Fibroblast of lung (primary cell): Measurements from ENCODE around the gene MRPL49. TPM values are rescaled to one million over a fixed set of nuclear protein-coding genes. Genes with fewer than 3 reads are reported as not detected.
A peak's percentile ranks its signal among the peaks of the same experiment; 100 is the strongest.

ENCODE experiments used
- DNase-seq, 2 donors: peaks; one replicate each; pipeline versions ENCODE4 v3.0.0 to v3.0.0-alpha.2; 2010; ENCODE audit warnings: low read depth in 2 of 2
- H2AFZ ChIP-seq: 2 replicates; pipeline ENCODE4 v1.5.1; 2012; ENCODE audit warnings: low read length, control low read depth, inconsistent platforms
- H3K27ac ChIP-seq: 2 replicates; pipeline ENCODE4 v1.5.1; 2011; ENCODE audit warnings: low read length, control low read depth; ENCODE audit not compliant: insufficient read depth
- H3K27me3 ChIP-seq: 2 replicates; pipeline ENCODE4 v1.5.1; 2011; ENCODE audit warnings: mild to moderate bottlenecking, low read length; ENCODE audit not compliant: control insufficient read depth, insufficient read depth
- H3K36me3 ChIP-seq: 2 replicates; pipeline ENCODE4 v1.5.1; 2011; ENCODE audit warnings: low read length; ENCODE audit not compliant: control insufficient read depth, insufficient read depth
- H3K4me1 ChIP-seq: 2 replicates; pipeline ENCODE4 v1.5.1; 2011; ENCODE audit warnings: low read length; ENCODE audit not compliant: control insufficient read depth, insufficient read depth; ENCODE audit errors: extremely low read depth
- H3K4me2 ChIP-seq: 2 replicates; pipeline ENCODE4 v1.5.1; 2011; ENCODE audit warnings: low read length, control low read depth; ENCODE audit not compliant: insufficient read depth; ENCODE audit errors: extremely low read depth
- H3K4me3 ChIP-seq, 4 experiments: fragments of 200-600 bp in 1 of 4; sonication (generic) in 1 of 4; replicated peaks in 1 of 4; 2 replicates each; pipeline ENCODE4 v1.5.1; 2011 to 2016; ENCODE audit warnings: low read length in 4 of 4, low read depth in 3 of 4, mild to moderate bottlenecking in 3 of 4, control low read depth in 2 of 4, inconsistent platforms in 1 of 4, mixed read lengths in 1 of 4; ENCODE audit not compliant: insufficient read depth in 1 of 4; ENCODE audit errors: control extremely low read depth in 1 of 4
- H3K79me2 ChIP-seq: 2 replicates; pipeline ENCODE4 v1.5.1; 2012; ENCODE audit warnings: mild to moderate bottlenecking, low read length, inconsistent platforms; ENCODE audit not compliant: control insufficient read depth, insufficient read depth
- H3K9ac ChIP-seq: 2 replicates; pipeline ENCODE4 v1.5.1; 2011; ENCODE audit warnings: mild to moderate bottlenecking, low read length, control low read depth; ENCODE audit not compliant: insufficient read depth
- H3K9me3 ChIP-seq: 2 replicates; pipeline ENCODE4 v1.5.1; 2012; ENCODE audit warnings: low read depth, low read length; ENCODE audit not compliant: control insufficient read depth, insufficient read depth
- H4K20me1 ChIP-seq: 2 replicates; pipeline ENCODE4 v1.5.1; 2011; ENCODE audit warnings: low read length; ENCODE audit not compliant: control insufficient read depth, insufficient read depth; ENCODE audit errors: extremely low read depth
- EZH2 ChIP-seq: IDR thresholded peaks from 2 replicates; pipeline ENCODE4 v1.5.1; 2012; ENCODE audit warnings: low read length, control low read depth, mild to moderate bottlenecking; ENCODE audit errors: missing control alignments
- polyA plus RNA-seq, 2 donors: library from polyadenylated mRNA; depleted of rRNA in 1 of 2; stranded (reverse) in 1 of 2; unstranded in 1 of 2; fragments of >200 nt; gene quantifications; 2 replicates each; pipeline ENCODE4 v1.2.1, GENCODE V29; 2011 to 2012; ENCODE audit warnings: missing spikeins in 1 of 2
- total RNA-seq: library from RNA; depleted of rRNA; stranded (reverse); fragments of >200 nt; gene quantifications from 2 replicates; pipeline ENCODE4 v1.2.1, GENCODE V29; 2014
- TF ChIP-seq, protein P1 (sequence below), 2 donors: IDR thresholded peaks in 1 of 2; conservative IDR thresholded peaks in 1 of 2; 1 replicate in 1 of 2; 2 replicates in 1 of 2; pipeline ENCODE4 v1.5.1; 2011 to 2012; ENCODE audit warnings: low read length in 2 of 2, control low read depth in 1 of 2, inconsistent platforms in 1 of 2, low read depth in 1 of 2, mild to moderate bottlenecking in 1 of 2

The MRPL49 gene
- total and polyA plus RNA-seq, 2 donors (not counting 1 experiment from before 2014, with no cell fraction given), result 55.5 to 70.8 TPM

- Histone ChIP-seq H3K9me3 (no peaks in the 10 kb centered on the region), H2AFZ (no peak overlapping the region), H3K4me2 (peak overlapping the region; percentile 81), H3K27me3 (no peaks in the 10 kb centered on the region), H3K36me3 (peaks cover 31% of the 10 kb centered on the region), H3K4me1 (peaks cover 10% of the 10 kb centered on the region), H3K9ac (no peak overlapping the region), H3K27ac (no peak overlapping the region), H4K20me1 (no peaks in the 10 kb centered on the region), H3K4me3 (peak overlapping the region in 1 of 4 experiments; percentile 95), H3K79me2 (peaks cover 25% of the 10 kb centered on the region)
- DNase-seq, result no peak
- TF ChIP-seq, protein P1, sequence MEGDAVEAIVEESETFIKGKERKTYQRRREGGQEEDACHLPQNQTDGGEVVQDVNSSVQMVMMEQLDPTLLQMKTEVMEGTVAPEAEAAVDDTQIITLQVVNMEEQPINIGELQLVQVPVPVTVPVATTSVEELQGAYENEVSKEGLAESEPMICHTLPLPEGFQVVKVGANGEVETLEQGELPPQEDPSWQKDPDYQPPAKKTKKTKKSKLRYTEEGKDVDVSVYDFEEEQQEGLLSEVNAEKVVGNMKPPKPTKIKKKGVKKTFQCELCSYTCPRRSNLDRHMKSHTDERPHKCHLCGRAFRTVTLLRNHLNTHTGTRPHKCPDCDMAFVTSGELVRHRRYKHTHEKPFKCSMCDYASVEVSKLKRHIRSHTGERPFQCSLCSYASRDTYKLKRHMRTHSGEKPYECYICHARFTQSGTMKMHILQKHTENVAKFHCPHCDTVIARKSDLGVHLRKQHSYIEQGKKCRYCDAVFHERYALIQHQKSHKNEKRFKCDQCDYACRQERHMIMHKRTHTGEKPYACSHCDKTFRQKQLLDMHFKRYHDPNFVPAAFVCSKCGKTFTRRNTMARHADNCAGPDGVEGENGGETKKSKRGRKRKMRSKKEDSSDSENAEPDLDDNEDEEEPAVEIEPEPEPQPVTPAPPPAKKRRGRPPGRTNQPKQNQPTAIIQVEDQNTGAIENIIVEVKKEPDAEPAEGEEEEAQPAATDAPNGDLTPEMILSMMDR (conservative IDR thresholded peaks at IDR 0.05 in 1 of 2, IDR thresholded peaks at IDR 0.05 in 1 of 2; ENCODE audit: low read depth in 1 of 2, low read length in 2 of 2), result no peak
- TF ChIP-seq EZH2, result no peak
Measured at GRCh38 chr11:65132238-65132987, 10.3 kb downstream of the MRPL49 start.

DNA sequence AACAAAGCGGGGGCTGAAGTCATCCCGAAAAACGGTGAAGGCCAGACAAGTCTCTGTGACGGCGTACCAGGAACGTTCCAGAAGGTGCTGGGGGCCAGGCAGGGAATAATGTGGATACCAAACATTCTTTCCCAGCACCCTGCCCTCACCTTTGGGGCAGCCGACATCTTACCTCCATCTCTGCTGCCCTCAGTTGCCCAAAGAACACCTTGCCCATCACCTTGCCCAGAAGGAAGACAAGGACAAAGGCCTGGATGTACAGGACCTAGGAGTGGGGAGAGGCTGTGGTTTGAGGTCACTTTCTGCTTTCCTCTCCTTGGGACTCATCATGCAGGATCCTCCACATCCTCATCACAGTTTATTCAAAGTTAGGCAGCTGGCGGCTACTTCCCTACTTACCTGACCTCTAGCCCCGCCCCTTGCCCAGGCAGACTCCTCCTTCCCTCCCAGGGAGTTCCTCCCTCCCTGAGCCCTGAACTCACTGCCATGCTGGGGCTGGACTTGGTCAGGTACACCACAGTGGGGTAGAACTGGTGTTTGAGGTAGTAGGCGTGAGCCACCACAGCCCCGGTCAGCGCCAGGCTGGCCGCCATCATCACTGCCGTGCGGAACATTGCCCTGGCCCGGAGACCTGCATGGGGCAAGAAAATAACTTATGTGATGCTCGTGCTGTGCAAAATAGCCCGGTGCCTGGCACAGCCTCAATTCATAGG, 11.0 kb downstream of the MRPL49 start:
- peaks cover 25% of the 10 kb centered on the region for H3K79me2 ChIP-seq
- peaks cover 26% of the 10 kb centered on the region for H3K36me3 ChIP-seq

GRCh38 chr11:65133724-65134123, 11.6 kb downstream of the MRPL49 start:
- peaks cover 25% of the 10 kb centered on the region for H3K36me3 ChIP-seq
- DNase-seq, result peak in 1 of 2 donors; percentile 39
- peak overlapping the region; percentile 78 to 95 (median 86) for H3K4me3 ChIP-seq
- peak overlapping the region; percentile 81 for H3K4me2 ChIP-seq
- no peaks in the 10 kb centered on the region for H4K20me1 ChIP-seq
- peak overlapping the region; percentile 95 for H3K27ac ChIP-seq
- no peak overlapping the region for H2AFZ ChIP-seq
- peaks cover 25% of the 10 kb centered on the region for H3K79me2 ChIP-seq
- TF ChIP-seq, protein P1 (conservative IDR thresholded peaks at IDR 0.05 in 1 of 2, IDR thresholded peaks at IDR 0.05 in 1 of 2; ENCODE audit: low read depth in 1 of 2, low read length in 2 of 2), result no peak
- no peak for TF ChIP-seq EZH2
- no peaks in the 10 kb centered on the region for H3K9me3 ChIP-seq
- peak overlapping the region; percentile 86 for H3K9ac ChIP-seq
- peaks cover 10% of the 10 kb centered on the region for H3K4me1 ChIP-seq
- no peaks in the 10 kb centered on the region for H3K27me3 ChIP-seq

More for the DNA sequence above, 11.0 kb downstream of the MRPL49 start:
- Histone ChIP-seq H3K9me3 (no peaks in the 10 kb centered on the region), H3K4me2 (peak overlapping the region; percentile 81), H2AFZ (no peak overlapping the region), H4K20me1 (no peaks in the 10 kb centered on the region), H3K27ac (peak overlapping the region; percentile 95), H3K9ac (peak overlapping the region; percentile 86), H3K4me1 (peaks cover 10% of the 10 kb centered on the region), H3K4me3 (peak overlapping the region; percentile 78 to 95 (median 86)), H3K27me3 (no peaks in the 10 kb centered on the region)
- DNase-seq, result no peak
- no peak for TF ChIP-seq EZH2
- TF ChIP-seq, protein P1 (conservative IDR thresholded peaks at IDR 0.05 in 1 of 2, IDR thresholded peaks at IDR 0.05 in 1 of 2; ENCODE audit: low read depth in 1 of 2, low read length in 2 of 2), result no peak
